GM18870 (cell line): ENCODE data around the gene ZC3H4.
"Not testable (repeated sequence)": the region's sequence is repeated elsewhere in the genome, so short reads cannot be mapped to it uniquely, and the experiment has no call there.

Source experiments
- ATAC-seq: cut with Tn5 transposase; IDR thresholded peaks from one replicate; pipeline ENCODE4 v1.9.1; 2021; ENCODE audit warnings: moderate library complexity; ENCODE audit not compliant: unreplicated experiment

The ZC3H4 gene

DNA sequence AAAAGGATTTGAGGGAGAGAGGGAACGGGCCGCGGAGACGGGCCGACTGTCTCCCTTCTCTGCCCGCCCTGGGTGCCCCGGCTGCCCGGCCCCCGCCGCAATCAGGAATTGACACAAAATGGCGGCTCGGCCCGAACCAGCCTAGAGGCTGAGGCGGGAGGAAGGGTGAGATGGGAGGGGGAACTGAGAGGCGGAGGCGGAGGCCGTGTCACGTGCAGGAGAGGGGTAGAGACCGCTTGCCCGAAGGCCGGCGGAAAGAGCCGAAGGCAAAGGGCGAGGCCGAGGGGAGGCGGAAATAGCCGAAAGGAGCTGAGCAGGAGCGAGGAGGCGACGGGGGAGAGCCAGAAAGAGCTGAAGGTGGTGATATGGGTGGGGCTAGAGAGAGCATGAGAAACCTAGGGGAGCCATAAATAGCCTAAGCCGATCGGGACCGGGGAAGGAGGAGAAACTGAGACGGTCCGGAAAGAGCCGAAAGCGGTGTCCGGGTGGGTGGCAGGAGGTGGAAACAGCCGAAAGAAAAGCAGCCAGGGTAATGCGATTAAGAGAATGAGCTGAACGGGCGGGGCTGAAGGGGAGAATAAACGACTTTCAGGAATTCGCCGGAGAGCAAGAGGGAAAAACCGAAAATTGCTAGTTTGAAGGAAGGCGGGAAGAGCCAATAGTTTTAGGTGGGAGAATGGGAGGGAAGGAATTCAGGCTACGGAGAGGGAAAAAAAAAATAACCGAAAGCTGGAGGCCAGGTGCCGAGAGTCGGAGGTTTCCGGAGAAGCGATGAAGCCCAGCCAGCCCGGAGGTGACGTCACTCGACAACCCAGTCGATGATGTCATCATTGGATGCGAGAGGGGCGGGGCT is at the start of gene ZC3H4:
Gene ZC3H4 (minus strand): TSS at position 780 of the 853 bp plus-strand sequence. CDS start 1,192 bp downstream, outside the sequence.
- peak; percentile 82 for ATAC-seq

DNA sequence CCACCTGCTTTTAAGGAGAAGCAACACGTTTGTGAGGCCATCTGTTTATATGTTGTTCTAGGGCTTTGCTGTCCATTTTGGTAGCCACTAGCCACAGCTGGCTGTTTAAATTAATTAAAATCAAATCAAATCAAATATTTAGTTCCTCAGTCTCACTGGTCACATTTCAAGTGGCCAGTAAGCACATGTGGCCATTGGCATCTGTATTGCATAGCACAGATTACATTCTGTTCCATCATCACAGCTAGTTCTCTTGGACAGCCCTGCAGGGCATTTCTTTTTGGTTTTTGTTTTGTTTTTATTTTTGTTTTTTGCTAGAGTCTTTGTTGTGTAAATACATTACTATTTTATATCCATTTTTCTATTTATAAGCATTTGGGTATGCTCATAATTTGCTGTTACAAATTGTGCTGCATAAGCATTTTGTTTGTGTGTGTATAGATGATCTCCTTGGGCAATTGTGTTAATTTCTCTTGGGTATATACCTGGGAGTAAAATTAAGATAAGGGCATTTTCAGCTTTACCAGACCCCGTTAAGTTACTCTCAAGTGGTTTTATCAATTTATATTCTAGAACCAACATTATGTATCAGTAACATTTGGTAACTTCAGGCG is 48.4 kb upstream of the ZC3H4 start:
- no peak for ATAC-seq

DNA sequence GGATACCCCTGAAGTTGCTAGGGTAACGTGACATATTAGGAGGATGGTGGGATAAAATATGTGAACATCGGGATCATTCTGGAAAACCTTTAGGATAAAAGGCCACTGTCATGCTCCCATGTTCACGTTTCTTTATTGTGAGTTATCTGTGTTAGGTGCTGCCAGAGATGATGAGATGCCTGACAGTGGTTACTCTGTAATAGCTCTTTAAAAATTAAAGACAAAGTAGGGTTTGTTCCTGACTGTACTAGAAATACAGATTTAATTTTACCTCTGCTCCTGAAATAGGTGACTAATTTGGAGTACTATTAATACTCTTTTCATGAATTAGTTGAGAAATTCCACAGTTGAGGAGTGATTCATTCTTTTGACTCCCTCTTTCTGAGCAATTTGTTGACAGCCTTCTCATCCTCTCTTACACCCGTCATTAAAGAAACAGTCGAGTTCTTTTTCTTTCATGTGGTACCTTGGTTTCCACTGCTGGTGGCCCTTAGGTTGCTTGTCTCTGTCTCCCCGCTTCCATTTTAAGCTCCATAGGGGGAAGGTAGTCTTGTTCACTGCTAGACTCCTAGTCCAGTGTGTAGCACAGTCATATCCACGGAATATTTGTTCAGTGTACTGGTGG is 45.4 kb upstream of the ZC3H4 start:
- ATAC-seq: no peak

DNA sequence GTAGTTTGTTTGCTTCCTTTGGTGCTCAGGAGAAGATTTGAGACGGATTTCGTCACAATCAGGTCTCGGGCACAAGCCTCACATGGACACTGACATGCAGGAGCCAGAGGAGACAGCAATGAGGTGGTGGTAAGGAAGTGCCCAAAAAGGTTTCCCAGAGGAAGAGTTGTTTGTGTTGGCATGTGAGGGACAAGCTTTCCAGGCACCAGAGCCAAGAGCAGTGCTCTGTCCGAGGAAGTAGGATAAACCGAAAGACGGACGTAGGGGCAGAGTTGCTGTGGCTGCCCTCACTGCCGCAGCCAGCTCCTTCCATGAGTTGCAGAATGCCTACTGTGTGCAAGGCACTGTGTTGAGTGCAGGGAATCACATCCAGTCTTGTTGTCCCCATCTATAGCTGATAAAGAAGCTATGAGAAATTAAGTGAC is 44.8 kb upstream of the ZC3H4 start:
- no peak for ATAC-seq

DNA sequence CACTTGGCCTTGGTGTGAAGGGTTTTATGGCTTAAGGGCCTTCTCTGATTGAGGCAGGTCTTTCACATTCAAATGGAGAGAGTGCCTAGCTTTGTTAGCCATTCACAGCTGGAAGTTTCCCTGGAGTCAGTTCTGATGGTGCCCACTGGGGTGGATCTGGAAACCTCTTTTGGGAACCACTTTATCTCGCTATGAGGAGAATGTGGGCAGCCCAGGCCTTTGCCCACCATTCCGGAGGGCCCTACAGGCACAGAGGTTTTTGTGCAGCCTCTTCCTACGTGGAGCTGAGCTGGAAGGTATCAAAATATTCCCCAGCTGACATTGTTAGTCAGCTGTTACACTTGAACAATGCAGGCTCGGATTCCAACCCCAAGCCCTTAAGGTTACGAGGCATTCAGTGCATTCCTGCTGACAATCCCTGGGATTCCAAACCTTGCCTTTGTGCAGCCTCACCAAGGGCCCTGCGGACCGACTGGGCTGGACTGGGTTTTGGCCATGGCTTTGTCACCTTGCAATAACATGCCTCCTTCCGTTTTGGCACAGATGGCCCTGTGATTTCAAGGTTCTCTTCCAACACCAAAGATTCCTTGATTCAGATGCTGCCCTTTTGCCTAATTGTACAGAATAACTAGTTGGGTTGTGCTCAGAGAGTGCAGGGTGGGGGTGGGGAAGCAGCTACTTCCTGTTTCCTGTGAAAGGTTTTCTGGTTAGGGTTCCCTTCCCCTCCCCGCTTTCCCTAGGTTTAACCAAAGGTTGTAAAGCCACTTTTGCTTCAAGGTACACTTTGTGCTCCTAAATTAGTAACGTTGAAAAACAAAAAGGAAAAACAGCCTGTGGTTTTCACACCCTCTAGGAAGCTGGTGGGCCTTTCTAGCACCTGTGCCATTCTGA is 44.1 kb upstream of the ZC3H4 start:
- no peak for ATAC-seq

DNA sequence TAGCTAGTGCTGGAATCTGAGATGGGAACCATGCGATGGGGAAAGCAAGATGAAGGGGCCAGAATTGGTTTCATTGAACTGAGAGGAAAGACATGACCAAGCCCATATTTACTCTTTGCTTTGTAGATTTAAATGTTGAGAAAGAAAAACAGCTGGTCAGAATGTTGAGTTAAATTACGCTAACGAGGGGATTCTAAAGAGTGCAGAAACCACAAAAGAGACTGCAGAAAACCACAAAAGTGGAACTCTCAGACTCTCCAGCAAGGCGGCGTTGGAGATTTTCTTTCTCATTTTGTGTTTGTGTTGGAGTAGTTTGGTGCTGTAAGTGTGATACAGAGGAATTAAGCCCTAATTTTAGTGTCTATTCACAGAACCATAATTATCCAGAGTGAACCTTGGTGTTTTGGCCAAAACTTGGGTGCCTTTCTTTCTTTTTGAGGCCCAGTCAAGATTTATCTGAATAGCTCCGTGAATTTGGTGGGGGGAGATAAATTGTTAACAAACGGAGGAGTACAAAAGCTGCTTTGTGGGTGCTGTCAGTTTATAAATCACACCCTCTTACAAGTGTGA is 43.4 kb upstream of the ZC3H4 start:
- ATAC-seq: no peak

DNA sequence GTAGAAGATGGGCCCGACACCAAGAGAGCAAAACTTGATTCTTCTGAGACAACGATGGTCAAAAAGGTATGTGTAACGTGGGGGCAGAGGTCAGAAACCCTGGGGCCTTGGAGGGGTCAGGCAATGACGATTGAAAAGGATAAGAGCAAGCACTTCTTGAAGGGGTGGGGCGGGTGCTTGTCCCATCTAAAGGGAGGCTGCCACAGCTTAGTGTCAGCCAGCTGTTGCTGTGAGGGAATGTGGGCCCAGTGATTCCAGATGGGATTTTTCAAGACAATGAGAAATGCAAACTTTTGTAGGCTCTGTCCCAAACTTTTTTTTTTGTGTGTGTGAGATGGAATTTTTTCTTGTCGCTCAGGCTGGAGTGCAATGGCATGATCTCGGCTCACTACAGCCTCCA is 41.6 kb upstream of the ZC3H4 start:
- no peak for ATAC-seq

DNA sequence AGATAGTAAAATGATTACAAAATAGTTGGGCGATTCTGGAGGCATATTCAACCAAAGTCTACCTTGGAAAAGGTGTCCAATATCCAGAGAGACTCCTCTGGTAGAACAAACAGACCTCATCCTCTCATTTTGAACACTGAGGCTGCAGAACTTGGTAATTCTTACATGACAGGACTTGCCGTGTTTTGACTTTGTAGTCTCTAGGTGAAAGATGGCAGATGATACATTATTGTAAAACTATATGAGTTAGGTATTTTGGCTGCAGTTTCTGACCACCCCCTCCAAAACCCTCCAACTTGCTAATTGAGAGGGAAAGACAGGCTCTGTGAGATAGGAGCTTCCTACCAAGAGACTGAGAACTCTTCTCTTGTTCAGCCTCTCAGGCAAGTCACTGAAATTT is 39.7 kb upstream of the ZC3H4 start:
- ATAC-seq: no peak

DNA sequence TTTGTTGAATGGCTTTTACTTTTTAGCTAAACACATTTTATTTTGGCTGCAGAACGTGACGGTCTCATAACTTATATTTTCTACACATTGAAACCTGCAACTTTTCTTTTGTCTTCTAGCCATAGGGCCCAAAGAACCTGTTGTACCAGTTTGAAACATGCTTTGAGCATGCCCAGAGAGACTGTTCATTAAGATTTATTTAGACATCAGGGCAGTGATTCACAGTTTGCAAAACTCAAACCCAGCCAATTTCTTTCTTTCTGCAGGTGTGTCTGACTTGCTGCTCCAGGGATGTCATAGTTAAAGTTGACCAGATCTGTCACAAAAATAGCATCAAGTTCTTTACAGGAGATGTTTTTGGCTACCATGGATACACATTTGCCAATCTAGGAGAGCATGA is 39.1 kb upstream of the ZC3H4 start:
- ATAC-seq: no peak

DNA sequence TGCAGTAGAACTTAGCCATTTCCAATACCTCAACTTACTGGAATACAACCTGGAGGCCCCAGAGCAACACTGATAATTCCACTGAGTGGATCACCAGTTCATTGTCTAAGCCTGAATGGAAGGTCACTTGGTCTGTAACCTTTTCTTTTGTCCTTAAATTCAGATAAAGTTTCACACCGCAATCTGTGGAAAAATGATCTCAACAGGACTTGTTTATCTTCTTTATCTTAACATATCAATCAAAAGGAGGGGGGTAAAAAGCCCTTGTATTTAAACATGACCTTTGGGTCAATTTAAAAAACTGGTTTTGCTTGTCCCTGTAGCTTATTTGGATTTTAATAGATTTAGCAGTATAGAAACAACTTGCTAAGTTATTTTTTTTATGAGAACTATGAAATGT is 38.6 kb upstream of the ZC3H4 start:
- no peak for ATAC-seq

DNA sequence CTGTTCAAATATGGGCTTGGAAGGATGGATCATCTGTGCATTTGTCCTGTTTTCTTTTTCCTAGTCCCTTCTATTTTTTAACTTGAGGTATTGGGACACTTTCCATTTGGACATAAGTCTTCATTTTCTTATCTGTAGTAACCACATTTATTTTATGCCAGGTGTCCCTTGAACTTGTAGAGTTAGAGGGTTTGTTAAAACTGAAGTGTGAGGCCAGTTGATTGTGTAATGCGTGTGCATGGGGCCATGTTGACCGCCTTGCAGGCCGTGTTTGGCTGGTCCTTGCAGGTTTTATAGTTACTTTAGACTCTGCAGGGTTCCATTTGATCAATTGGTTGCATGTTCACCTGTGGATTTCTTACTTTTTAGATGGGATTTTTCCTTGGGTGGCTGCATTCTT is 38.1 kb upstream of the ZC3H4 start:
- ATAC-seq: no peak

DNA sequence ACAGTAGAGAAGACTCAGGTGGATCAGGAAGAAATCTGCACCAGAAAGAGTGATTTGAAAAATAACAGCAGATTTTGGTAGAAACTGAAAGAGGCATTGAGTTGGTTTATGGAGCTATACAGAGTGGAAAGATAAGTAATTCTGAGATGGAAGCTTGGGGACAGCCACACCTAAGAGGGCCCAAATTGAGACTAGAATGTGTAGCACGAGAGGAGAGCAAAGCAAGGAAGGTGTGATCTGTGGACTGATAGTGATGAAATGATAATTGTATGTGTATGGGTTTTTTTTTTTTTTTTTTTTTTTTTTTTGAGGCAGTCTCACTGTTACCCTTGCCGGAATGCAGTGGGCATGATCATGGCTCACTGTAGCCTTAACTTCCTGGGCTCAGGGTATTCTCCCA is 33.3 kb upstream of the ZC3H4 start:
- ATAC-seq: no peak

DNA sequence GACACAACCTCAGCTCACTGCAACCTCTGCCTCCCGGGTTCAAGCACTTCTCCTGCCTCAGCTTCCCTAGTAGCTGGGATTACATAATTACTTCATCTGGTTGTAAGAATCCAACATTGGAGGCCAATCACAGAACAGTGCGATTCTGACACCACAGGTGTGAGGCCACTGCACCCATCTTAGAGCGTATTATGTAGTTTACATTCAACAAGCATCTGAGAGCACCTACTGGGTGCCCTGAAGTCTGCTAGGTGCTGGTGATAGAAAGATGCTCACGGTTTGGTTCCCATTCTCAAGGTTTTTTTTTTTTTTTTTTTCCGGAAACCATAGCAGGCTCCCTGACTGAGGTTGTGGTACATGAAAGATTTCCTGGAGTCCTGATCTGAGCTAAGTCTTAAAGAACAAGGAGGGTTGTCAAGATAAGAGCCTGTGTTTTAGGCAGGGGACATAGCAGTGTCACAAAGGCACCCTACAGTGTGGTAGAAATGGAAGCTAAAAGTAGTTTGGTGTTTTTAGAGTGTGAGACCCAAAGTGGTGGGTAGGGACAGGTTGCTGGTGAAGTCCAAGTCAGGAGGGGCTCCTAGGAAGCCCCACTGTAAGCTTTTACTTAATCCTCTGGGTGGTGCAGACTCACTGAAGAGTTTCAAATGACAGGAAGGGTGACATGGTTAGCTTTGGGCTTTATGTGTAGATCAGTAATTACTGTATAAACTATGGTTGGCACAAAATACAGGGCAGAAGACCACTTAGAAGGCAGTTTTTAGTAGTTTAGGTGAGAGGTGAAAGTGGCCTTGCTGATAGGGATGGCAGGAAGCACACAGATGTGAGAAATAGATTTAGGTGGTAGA is 32.3 kb upstream of the ZC3H4 start:
- no peak for ATAC-seq

DNA sequence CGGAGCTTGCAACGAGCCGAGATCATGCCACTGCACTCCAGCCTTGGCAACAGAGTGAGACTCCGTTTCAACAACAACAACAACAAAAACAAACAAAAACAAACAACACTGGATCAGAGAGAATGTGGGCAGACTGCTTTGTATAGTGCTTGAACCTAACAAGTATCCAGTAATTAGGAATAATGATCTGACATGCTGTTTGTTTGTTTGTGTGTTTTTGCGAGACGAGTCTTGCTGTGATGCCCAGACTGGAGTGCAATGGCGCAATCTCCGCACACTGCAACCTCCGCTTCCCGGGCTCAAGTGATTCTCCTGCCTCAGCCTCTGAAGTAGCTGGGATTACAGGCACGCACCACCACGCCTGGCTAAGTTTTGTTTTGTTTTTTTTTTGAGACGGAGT is 31.1 kb upstream of the ZC3H4 start:
- no peak for ATAC-seq

DNA sequence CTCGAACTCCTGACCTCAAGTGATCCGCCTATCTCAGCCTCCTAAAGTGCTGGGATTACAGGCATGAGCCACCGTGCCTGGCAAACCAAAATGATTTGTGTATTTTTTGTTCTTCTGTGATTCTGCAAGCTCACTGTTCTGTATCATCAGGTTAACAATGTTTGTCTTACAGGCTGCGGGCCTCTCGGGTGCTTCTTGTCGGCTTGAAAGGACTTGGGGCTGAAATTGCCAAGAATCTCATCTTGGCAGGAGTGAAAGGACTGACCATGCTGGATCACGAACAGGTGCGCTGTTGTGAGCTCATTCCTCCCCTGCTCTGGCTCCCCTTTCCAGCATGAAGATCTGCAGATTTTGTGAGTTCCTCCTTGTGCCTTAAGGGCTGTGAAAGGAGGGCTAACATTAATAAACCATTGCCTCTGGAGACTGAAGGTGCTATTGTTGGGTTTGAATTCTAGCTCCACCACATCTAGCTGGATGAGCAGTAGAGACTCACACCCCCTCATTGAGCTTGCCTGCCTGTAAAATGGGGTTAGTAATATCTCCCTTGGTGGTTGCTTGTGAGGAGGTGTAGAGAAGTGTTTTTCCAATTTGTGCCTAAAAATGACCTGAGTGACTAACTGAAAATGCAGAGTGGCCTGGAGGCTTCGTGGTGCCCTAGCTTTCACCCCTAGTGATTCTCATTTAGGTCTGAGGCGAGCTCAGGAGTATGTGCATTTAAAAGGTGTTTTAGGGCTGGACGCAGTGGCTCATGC is 29.9 kb upstream of the ZC3H4 start:
- ATAC-seq: no peak

DNA sequence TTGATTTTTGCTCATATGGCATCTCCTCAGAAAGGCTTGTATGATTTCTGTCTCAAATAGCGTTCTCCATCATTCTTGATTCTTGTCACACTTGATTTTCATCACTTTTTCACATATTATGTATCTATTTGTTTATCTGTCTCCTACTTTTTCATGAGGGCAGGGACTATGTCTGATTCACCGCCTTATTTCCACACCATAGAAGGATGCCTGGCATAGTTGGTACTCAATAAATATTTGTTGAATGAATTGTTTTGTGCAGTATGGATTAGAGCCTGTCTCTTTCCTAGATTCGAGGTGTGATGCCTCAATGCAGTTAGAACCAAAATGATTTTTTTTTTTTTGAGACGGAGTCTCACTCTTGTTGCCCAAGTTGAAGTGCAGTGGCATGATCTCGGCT is 29.2 kb upstream of the ZC3H4 start:
- no peak for ATAC-seq

DNA sequence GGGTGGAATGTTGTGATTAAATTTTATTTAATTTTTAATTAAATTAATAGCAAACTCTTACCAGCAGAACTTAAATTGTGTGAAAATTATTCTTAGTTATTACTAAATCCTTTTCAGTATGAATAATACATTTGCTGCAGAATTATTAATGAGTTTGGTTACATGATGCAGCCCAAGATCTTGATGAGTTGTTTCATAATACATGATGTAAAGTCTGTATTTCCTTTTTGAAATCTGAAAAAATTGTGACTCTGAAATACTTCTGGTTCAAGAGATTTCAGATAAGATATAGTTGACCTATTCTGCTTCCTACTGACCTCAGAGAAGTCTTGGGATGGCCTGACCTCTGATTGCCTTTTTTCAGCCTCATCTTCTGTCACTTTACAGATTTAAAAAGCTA is 28.1 kb upstream of the ZC3H4 start:
- ATAC-seq: no peak

DNA sequence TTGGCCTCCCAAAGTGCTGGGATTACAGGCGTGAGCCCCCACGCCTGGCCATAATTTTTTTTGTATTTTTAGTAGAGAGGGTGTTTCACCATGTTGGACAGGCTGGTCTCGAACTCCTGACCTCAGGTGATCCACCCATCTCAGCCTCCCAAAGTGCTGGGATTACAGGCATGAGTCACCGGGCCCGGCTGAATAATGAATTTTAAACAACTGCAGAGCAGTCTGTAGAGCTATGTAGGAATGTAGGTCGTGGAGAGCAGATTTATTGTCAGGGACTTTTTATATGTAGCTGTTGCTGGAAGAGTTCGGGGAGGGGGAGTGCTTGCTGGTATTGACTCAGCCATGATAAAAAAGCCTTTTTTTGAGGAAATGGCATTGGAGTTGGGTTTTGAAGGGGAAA is 27.7 kb upstream of the ZC3H4 start:
- ATAC-seq: not testable (repeated sequence)

DNA sequence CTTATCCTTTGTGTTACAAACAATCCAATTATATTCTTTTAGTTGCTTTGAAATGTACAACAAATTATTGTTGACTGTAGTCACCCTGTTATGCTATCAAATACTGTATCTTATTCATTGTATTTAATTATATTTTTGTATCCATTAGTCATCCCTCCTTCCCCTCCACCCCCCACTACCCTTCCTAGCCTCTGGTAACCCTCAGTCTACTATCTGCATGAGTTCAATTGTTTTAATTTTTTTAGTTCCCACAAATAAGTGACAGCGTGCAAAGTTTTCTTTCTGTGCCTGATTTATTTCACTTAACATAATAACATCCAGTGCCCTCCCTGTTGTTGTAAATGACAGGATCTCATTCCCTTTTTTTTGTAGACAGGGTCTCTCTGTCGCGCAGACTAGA is 21.6 kb upstream of the ZC3H4 start:
- no peak for ATAC-seq
